Globus pallidus (tissue), 1 donor: Measurements from ENCODE around the gene CDK13.
A peak's percentile ranks its signal among the peaks of the same experiment; 100 is the strongest.
"Not testable (repeated sequence)": the region's sequence is repeated elsewhere in the genome, so short reads cannot be mapped to it uniquely, and the experiment has no call there.

ENCODE experiments used
- DNase-seq: peaks from one replicate; pipeline ENCODE4 v3.0.0-alpha.2; 2015; ENCODE audit warnings: low spot score

The CDK13 gene

GRCh38 chr7:40098810-40099209 lies 148.8 kb downstream of the CDK13 start:
- no peak for DNase-seq

GRCh38 chr7:40099837-40100236 lies 149.8 kb downstream of the CDK13 start:
- no peak for DNase-seq

- no peak for DNase-seq
These were observed 151.1 kb downstream of the CDK13 start for GRCh38 chr7:40101201-40101600.

- no peak for DNase-seq
These were observed 152.8 kb downstream of the CDK13 start for GRCh38 chr7:40102897-40103296.

GRCh38 chr7:40105879-40106473 lies 155.9 kb downstream of the CDK13 start:
- DNase-seq, result no peak

- no peak for DNase-seq
These were observed 165.9 kb downstream of the CDK13 start for GRCh38 chr7:40115936-40116335.

- not testable (repeated sequence) for DNase-seq
These were observed 167.1 kb downstream of the CDK13 start for GRCh38 chr7:40117199-40117598.

GRCh38 chr7:40118201-40118600 lies 168.1 kb downstream of the CDK13 start:
- not testable (repeated sequence) for DNase-seq

GRCh38 chr7:40120020-40120419 lies 170.0 kb downstream of the CDK13 start:
- no peak for DNase-seq

GRCh38 chr7:40122100-40122939 lies 172.3 kb downstream of the CDK13 start:
- DNase-seq, result not testable (repeated sequence)

GRCh38 chr7:40122940-40123254 lies 172.8 kb downstream of the CDK13 start:
- DNase-seq, result no peak

GRCh38 chr7:40133561-40134427 lies 183.7 kb downstream of the CDK13 start:
- DNase-seq, result no peak

GRCh38 chr7:40134428-40135316 lies 184.6 kb downstream of the CDK13 start, which contains the start of the genes MPLKIP and SUGCT:
Gene MPLKIP, minus strand, starts transcription at chr7:40134622. Its CDS starts 55 bp downstream, at chr7:40134567.
Gene SUGCT, plus strand, starts transcription at chr7:40135005.
- DNase-seq, result peak; percentile 88

- DNase-seq, result no peak
These were observed 185.2 kb downstream of the CDK13 start for GRCh38 chr7:40135317-40135610.

- DNase-seq, result no peak
These were observed 187.5 kb downstream of the CDK13 start for GRCh38 chr7:40137563-40137962.

- DNase-seq, result no peak
These were observed 188.9 kb downstream of the CDK13 start for GRCh38 chr7:40138973-40139372.

- DNase-seq, result not testable (repeated sequence)
These were observed 189.8 kb downstream of the CDK13 start for GRCh38 chr7:40139891-40140290.

- not testable (repeated sequence) for DNase-seq
These were observed 191.9 kb downstream of the CDK13 start for GRCh38 chr7:40141916-40142315.

- DNase-seq, result not testable (repeated sequence)
These were observed 195.6 kb downstream of the CDK13 start for GRCh38 chr7:40145596-40146130.

- DNase-seq, result no peak
These were observed 197.6 kb downstream of the CDK13 start for GRCh38 chr7:40147371-40148246.

- DNase-seq, result not testable (repeated sequence)
These were observed 198.2 kb downstream of the CDK13 start for GRCh38 chr7:40148247-40148580.
